ENCODE data around the gene TIMM21.

GRCh38 chr18:74142252-74142651 is 6.1 kb upstream of the TIMM21 start:
- TF ChIP-seq GATA3 (IDR thresholded peaks at IDR 0.05; ENCODE audit: low read depth, low read length) (no peak), GATA2 (IDR thresholded peaks at IDR 0.05; ENCODE audit: low read depth, low read length) (no peak)
